ENCODE results near the gene SEC22A. TPM values are rescaled to one million over a fixed set of nuclear protein-coding genes. Genes with fewer than 3 reads are reported as not detected.

SEC22A gene
- total and polyA plus RNA-seq, 2 of the 8 experiments (the other 6 are each of a cell fraction or from before 2014, with no cell fraction given) = 10.6 to 17.1 TPM

- no peak overlapping the region for H4K5ac ChIP-seq (ENCODE audit: insufficient read length, low read depth, low read length)
- H3K14ac ChIP-seq (ENCODE audit: insufficient read length) = no peak overlapping the region
- H3K56ac ChIP-seq (replicated peaks; ENCODE audit: insufficient read length, low read depth, low read length) = no peak overlapping the region
- H3K23me2 ChIP-seq (ENCODE audit: low read depth, low read length) = no peaks in the 10 kb centered on the region
- peaks cover 0 to 10% (median 4%) of the 10 kb centered on the region in 4 experiments; a peak in 4 of 8 replicates for H3K36me3 ChIP-seq (ENCODE audit: control insufficient read depth in 2 of 4, insufficient read depth in 4 of 4, low read length in 3 of 4)
- no peak overlapping the region for H3K4ac ChIP-seq (replicated peaks; ENCODE audit: insufficient read length, low read depth, low read length)
- H4K91ac ChIP-seq (replicated peaks; ENCODE audit: insufficient read length, low read length) = no peak overlapping the region
- no peak overlapping the region for H2BK20ac ChIP-seq (ENCODE audit: low read length)
- TF ChIP-seq TBP (IDR thresholded peaks at IDR 0.05; ENCODE audit: low read depth, low read length) = no peak
- TF ChIP-seq MAFK (IDR thresholded peaks at IDR 0.05; ENCODE audit: low read depth, low read length) = no peak
- TF ChIP-seq GTF2F1 (IDR thresholded peaks at IDR 0.05; ENCODE audit: borderline replicate concordance, low read depth, low read length) = no peak
- TF ChIP-seq JUND (IDR thresholded peaks at IDR 0.05; ENCODE audit: low read length) = no peak
- TF ChIP-seq ZNF274 (IDR thresholded peaks at IDR 0.05; ENCODE audit: borderline replicate concordance, extremely low read depth, low read length) = no peak
- no peak for TF ChIP-seq BCL11A (IDR thresholded peaks at IDR 0.05; ENCODE audit: low read depth in 2 of 2, low read length in 2 of 2)
- TF ChIP-seq CTCF (IDR thresholded peaks at IDR 0.05; ENCODE audit: control extremely low read depth in 1 of 3, insufficient read depth in 1 of 3, low read depth in 1 of 3, low read length in 3 of 3) = no peak
- no peak for TF ChIP-seq SIN3A (conservative IDR thresholded peaks at IDR 0.05 in 1 of 2, IDR thresholded peaks at IDR 0.05 in 1 of 2; ENCODE audit: low read depth in 1 of 2, low read length in 2 of 2)
- TF ChIP-seq EZH2 (IDR thresholded peaks at IDR 0.05; ENCODE audit: low read depth, low read length, severe bottlenecking) = no peak
- no peak overlapping the region for H2BK120ac ChIP-seq (replicated peaks; ENCODE audit: low read depth, low read length)
- H2AK5ac ChIP-seq (ENCODE audit: low read depth, low read length) = no peak overlapping the region
- H3K9ac ChIP-seq (replicated peaks in 1 of 4; ENCODE audit: extremely low read depth in 1 of 4, low read depth in 3 of 4, low read length in 3 of 4) = no peak overlapping the region
- no peak overlapping the region for H4K8ac ChIP-seq (ENCODE audit: extremely low read depth, insufficient read depth, low read length)
- ChIA-PET CTCF (ENCODE audit: partially characterized antibody) (interaction anchor here (1.1 to 17.6 kb wide), 8 partner anchors 9 to 62 kb away, joined by 3 to 245 read pairs (median 13); no protein-coding TSS in a partner anchor), POLR2A (ENCODE audit: partially characterized antibody) (interaction anchor here (1.1 to 4.2 kb wide), 4 partner anchors 9 to 223 kb away, joined by 3 to 26 read pairs (median 4); no protein-coding TSS in a partner anchor)
- H3K18ac ChIP-seq (ENCODE audit: extremely low read depth, low read length) = no peak overlapping the region
- DNase-seq (ENCODE audit: low read depth in 1 of 2, low spot score in 2 of 2) = no peak
- H3K79me1 ChIP-seq (ENCODE audit: low read depth, low read length) = peaks cover 5% of the 10 kb centered on the region; the same call in 1 of the 2 replicates
- H2BK15ac ChIP-seq (ENCODE audit: low read length) = no peak overlapping the region
- H3K4me2 ChIP-seq (ENCODE audit: insufficient read depth in 1 of 2, low read depth in 2 of 2, low read length in 2 of 2) = no peak overlapping the region
- H3K9me3 ChIP-seq (ENCODE audit: insufficient read depth in 2 of 2, low read depth in 1 of 2, low read length in 1 of 2) = no peaks in the 10 kb centered on the region
- H2AFZ ChIP-seq (ENCODE audit: low read length) = no peak overlapping the region
- no peak overlapping the region for H3K4me3 ChIP-seq (ENCODE audit: extremely low read depth in 1 of 4, insufficient read depth in 2 of 4, low read depth in 3 of 4, low read length in 4 of 4)
- WGBS, 2 experiments (ENCODE audit: extremely low coverage in 1 of 2, insufficient coverage in 1 of 2, insufficient read length in 1 of 2, insufficient replicate concordance in 2 of 2, low coverage in 1 of 2, low lambda C conversion rate in 2 of 2, missing lambda C conversion rate in 1 of 2) = 100% methylated on average over 2 of the region's 2 CpGs; no CpG with 5 or more reads in 1 of the 2 experiments
- H3K27ac ChIP-seq (ENCODE audit: low read depth, low read length) = no peak overlapping the region
- H4K20me1 ChIP-seq (replicated peaks in 1 of 2; ENCODE audit: control insufficient read depth in 1 of 2, insufficient read depth in 2 of 2, low read length in 2 of 2) = no peaks in the 10 kb centered on the region
- H3K23ac ChIP-seq (ENCODE audit: insufficient read length) = no peak overlapping the region
- peaks cover 0 to 2% (median 0%) of the 10 kb centered on the region in 4 experiments; a peak in 2 of 7 replicates for H3K4me1 ChIP-seq (replicated peaks in 1 of 4; ENCODE audit: control insufficient read depth in 3 of 4, insufficient read depth in 4 of 4, low read length in 3 of 4)
- no peak overlapping the region for H2BK12ac ChIP-seq (ENCODE audit: low read depth, low read length)
- no peak overlapping the region for H2BK5ac ChIP-seq (ENCODE audit: low read depth, low read length)
- no peak for FAIRE-seq
- H3K79me2 ChIP-seq (ENCODE audit: control insufficient read depth in 1 of 2, insufficient read depth in 2 of 2, low read length in 2 of 2) = peaks cover 0 to 6% of the 10 kb centered on the region in 2 experiments; a peak in 1 of 4 replicates
- no peaks in the 10 kb centered on the region for H3K27me3 ChIP-seq (replicated peaks in 1 of 4; ENCODE audit: control insufficient read depth in 3 of 4, extremely low read depth in 1 of 4, insufficient read depth in 3 of 4, low read length in 3 of 4)
These were observed 103.4 kb downstream of the SEC22A start for GRCh38 chr3:123305192-123305591.
